Activated CD8-positive, alpha-beta memory T cell treated with anti-CD3 and anti-CD28 coated beads, Interleukin-2, amount 50 U/mL, for 48 hours (primary cell): Measurements from ENCODE around the gene PLPPR5.

Source experiments
- DNase-seq: peaks from one replicate; pipeline ENCODE4 v3.0.0-alpha.2; 2020

PLPPR5 gene

GRCh38 chr1:98967122-98967521, 37.5 kb downstream of the PLPPR5 start:
- no peak for DNase-seq

GRCh38 chr1:98965394-98965793, 39.3 kb downstream of the PLPPR5 start:
- no peak for DNase-seq

GRCh38 chr1:98964198-98964597, 40.5 kb downstream of the PLPPR5 start:
- DNase-seq: no peak

DNA sequence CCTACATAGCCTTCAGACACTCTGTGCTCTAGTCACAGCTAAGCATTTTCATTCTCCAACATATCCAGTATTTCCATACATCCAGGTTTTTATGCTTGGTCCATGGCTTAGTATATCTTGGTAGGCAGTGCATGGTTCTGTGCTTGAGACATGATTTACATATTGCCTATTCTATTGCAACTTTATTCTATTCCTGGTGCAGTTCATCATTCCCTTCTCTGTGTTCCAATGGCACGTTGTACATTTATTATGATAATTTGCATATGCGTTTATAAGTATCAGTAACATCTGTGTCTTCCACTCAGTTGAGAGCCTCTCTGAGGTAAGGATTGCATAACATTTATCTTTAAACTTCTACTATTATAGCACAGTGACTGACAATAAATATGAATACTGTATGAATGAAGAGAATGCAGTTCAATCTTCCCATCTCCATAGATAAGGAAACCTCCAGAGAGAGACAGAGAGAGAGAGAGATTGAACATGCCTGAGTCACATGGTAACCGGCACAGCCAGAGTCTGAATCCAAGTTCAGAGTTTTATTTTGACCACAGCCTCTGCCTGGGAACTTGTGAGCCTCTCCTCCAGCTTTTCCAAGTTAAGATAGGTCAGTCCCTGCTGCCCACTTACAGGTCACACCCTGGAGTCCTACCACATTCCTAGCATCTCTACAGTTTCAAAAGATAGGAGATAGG, 41.5 kb downstream of the PLPPR5 start:
- DNase-seq: no peak

DNA sequence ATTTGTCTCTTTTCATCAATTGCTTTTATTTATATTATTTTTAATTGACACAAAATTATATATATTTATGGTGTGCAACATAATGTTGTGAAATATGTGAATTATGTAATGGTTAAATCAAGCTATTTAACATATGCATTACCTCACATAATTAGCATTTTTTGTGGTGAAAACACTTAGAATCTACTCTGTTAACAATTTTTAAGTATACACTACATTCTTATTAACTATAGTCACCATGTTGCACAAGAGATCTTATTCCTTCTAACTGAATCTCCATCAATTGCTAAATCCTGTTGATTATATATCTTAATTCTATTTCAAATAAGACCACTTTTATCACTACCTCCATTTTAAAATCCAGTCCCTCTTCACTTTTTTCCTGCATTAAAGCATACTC, 42.5 kb downstream of the PLPPR5 start:
- DNase-seq: no peak

DNA sequence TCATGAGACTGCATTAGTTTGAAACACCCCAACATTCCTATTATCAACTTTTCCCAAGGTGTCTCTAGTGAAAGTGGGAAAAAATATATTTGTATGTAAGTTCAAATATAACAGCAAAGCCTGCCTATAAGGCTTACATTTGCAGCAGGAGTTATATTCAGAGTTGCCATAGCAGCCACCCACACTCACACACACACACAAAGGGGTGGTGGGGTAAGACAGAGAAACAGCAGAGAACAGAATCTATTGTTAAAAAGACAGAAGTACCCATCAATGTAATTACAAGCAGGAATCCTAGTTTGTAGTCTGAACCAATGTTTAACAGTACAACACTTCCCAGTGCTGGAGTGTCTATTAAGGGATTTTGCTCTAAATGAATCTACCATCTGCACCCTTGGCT, 55.0 kb downstream of the PLPPR5 start:
- DNase-seq: no peak

DNA sequence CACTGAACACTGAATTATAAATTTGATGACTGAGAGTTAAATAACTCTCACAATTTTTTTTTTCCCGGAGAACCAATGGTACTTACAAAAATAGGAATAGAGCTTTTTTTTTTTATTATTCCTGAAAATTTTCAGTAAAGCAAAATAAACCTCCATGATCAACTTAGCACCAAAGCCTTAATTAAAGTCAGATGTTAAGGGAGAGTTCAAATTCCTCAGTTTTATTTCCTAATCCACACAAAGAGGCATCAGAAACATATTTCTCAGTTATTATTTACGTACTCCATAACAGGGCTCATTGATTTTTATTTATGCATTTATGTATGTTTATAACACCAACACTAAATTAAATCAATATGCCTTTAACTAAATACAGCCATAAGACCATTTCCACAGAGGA, 55.5 kb downstream of the PLPPR5 start:
- no peak for DNase-seq

DNA sequence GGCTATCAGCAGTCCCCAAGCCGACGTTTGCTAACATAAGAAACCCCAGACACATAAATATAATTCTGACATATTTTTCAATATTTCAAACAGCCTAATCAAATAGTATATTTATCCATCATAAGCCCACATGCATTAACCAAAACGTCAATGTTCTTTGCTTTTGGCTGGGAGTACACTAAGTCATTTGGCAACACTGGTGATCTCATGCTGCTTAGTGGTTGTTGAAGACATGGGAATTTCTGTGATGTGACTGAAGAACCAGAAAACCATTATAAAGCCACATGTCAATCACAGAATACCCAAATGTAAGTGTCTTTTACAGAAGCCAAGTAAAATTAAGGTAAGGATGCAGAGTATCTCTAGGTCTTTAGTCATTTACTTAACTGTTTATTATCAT, 57.6 kb downstream of the PLPPR5 start:
- no peak for DNase-seq

DNA sequence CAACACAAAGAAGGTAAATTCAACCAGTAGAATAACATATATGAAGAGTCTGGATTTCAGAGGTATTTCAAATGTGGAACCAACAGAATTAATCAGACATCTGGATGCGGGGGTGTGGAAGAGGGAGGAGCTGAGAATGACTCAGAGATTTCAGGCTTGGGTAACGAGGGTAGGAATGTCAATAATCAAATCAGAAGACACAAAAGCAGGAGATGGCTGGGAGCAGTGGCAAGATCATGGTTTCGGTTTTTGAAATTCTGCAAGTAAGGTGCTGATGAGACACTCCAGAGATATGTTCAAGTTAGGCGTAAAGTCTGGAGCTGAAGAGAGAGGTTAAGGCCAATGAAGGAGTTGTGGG, 64.0 kb downstream of the PLPPR5 start:
- no peak for DNase-seq

DNA sequence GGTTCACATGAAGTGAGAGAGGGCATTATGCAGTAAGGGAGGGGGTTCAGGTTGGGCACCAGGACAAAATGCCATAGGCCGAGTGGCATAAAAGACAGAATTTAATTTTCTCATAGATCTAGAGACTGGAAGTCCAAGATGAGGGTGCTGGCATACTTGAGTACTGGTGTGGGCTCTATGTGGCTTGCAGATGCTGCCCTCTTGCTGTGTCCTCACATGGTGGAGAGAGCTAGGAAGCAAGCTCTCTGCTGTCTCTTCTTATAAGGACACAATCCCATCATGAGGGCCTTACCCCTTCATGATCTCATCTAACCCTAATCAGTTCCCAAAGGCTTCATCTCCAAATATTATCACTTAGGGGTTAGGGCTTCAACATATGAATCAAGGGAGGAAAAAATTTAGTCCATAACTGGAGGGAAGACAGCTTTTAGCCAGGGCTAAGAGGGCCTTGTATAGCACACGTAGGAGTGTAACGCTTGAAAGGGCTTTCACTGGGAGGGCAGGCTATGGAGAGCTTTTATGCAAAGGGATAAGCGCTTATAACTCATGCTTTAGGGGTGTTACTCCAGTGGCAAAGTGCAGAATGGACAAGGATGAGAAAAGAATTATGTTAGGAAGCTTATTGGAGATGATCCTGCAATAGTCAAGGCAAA, 64.5 kb downstream of the PLPPR5 start:
- DNase-seq: no peak

DNA sequence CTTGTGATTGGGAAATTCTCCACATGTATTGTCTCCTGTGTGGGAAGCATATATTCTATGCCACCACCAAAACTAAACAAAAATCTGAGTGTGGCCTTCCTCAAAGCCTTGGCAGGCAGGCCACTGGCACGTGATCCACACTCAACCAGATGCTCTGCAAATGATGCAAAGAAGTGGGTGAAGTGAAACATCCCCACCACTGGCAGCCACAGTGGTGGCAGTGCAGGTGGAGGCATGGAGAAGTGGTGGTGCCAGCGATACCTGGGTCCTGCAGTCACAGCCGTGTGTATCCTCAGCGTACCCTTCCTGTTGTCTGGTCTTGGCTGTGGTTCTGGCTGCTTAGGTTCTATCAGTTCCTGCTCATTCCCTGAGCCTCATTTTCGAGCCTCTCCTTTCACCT, 65.2 kb downstream of the PLPPR5 start:
- no peak for DNase-seq

DNA sequence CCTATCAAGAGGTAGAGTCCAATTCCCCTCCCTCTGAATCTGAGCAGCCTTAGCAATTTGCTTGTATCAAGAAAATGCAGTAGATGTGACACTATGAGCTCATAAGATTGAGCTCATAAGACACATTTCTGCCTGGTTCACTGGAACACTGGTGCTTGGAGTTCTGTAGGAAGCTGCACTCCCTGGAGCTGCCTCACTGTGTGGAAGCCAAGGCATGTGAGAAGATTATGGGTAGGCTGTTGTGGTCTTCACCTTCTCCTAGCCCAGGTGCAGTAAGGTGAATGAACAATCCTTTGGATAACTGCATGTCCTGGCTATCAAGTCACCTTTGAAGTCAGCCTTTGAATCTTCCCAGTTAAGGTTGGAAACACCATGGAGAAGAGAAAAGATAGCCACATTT, 67.3 kb downstream of the PLPPR5 start:
- DNase-seq: no peak

GRCh38 chr1:98932184-98932583, 72.5 kb downstream of the PLPPR5 start:
- no peak for DNase-seq

- no peak for DNase-seq
Observed at GRCh38 chr1:98931128-98931835, 73.4 kb downstream of the PLPPR5 start.

- DNase-seq: no peak
Observed at GRCh38 chr1:98929437-98929836, 75.2 kb downstream of the PLPPR5 start.

DNA sequence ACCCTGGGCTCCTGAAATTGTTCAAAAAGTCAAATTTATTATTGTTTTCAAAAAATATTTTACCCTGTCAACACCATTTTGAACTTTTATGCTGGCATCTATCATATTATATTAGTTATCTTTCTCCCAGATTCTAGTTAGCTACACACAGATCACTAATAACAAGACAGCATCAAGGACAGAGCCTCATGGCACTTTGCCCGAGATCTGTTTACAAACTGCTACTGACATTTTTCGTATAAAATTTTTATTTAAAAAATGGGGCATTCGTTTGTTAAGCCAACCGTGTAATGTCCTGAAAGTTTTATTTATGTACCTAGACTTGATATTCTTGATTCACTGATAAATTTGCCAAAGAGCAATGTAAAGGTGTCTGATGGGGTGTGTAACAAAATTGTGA, 78.1 kb downstream of the PLPPR5 start:
- DNase-seq: no peak

- no peak for DNase-seq
Observed at GRCh38 chr1:98924977-98925376, 79.7 kb downstream of the PLPPR5 start.

DNA sequence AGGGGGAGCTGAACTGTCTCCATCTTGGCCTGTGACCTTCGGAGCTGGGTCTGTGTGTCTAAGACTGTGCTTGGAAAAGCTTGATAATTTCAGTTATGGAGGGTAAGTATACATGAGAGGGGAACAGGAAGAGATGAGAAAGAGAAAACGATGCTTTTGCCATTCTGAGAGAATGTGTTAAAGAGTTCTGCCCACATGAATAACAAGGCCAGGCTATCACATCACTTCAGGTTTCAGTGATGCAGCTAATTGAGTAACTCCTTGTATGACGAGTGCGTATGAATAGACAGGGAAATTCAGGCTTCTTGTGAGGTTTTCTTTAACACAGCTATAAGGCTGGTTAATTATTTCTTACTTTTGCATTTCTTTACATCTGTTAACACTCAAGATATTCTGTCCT, 81.0 kb downstream of the PLPPR5 start:
- DNase-seq: no peak

- DNase-seq: no peak
Observed at GRCh38 chr1:98921817-98922216, 82.8 kb downstream of the PLPPR5 start.

DNA sequence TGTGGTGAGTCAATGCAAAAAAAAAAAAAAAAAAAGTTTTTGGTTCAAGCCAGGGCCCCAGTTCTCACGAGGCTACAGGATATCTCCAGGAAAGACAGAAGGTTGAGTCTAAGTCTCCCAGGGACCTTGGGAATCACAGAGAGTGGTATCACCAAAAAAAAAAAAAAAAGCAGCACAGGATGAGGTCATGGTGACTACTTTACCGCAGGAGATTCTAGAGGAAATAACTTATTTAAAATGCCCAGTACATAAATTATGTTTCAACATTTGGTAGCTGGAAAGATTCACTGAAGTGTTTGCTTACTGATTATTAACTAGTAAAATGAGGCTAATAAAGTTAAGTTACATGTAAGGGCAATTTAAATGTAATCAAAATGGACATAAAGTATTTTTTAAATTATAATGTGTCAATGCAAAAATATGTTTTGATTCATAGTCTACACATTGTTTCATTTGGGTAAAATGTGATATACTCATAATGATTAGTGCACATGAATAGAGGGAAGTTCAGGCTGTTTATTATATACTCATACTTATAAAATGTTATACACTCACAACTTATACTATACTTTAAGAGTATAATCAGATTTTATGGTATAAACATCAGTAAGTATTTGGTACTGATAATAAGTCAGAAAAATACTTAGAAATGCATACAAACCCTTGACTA, 84.1 kb downstream of the PLPPR5 start:
- DNase-seq: no peak

- no peak for DNase-seq
Observed at GRCh38 chr1:98919652-98920051, 85.0 kb downstream of the PLPPR5 start.

DNA sequence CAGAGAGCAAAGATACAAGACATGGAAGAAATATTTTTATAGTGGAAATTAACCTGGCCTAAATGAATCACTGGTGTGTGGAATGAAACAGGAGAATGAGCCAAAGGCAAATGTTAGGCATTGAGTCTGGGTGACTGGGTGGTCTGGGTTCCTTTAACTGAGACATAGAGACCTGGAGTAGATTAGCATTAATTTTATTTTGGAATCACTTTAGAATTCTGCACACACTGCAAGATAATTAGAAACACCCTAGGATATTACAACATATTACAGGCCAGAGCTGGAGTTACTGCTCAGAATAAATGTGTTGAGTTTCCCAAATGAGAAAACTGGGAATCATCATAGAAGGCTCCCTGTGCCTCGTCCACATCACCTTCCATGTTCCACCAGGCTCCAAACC, 85.5 kb downstream of the PLPPR5 start:
- DNase-seq: no peak

GRCh38 chr1:98914547-98914946, 90.1 kb downstream of the PLPPR5 start:
- DNase-seq: no peak

GRCh38 chr1:98910827-98911226, 93.8 kb downstream of the PLPPR5 start:
- no peak for DNase-seq
